DOHH2 (cell line): Measurements from ENCODE around the gene GADD45A.

Experiments
- H3F3A ChIP-seq: fragments of 200-600 bp; sonication (generic), shearing (Covaris generic); 2 replicates; pipeline ENCODE4 v1.6.0; 2016; ENCODE audit warnings: antibody characterized with exemption, mild to moderate bottlenecking; ENCODE audit not compliant: control insufficient read depth, insufficient read depth
- H3K27ac ChIP-seq: fragments of 200-600 bp; sonication (generic); 2 replicates; pipeline ENCODE4 v1.5.1; 2014; ENCODE audit warnings: low read depth, mild to moderate bottlenecking, low read length, moderate library complexity
- H3K27me3 ChIP-seq: fragments of 200-600 bp; sonication (generic); 2 replicates; pipeline ENCODE4 v1.6.1; 2014; ENCODE audit warnings: mild to moderate bottlenecking, low read length, mixed read lengths; ENCODE audit not compliant: control insufficient read depth
- H3K36me3 ChIP-seq: fragments of 200-600 bp; sonication (generic); 2 replicates; pipeline ENCODE4 v1.6.1; 2014; ENCODE audit warnings: mild to moderate bottlenecking, low read length, moderate library complexity, mixed read lengths; ENCODE audit not compliant: control insufficient read depth
- H3K4me1 ChIP-seq: fragments of 200-600 bp; sonication (generic); 2 replicates; pipeline ENCODE4 v1.6.1; 2014; ENCODE audit warnings: mild to moderate bottlenecking, low read length, mixed read lengths; ENCODE audit not compliant: control insufficient read depth
- H3K4me2 ChIP-seq: fragments of 200-600 bp; sonication (generic); 2 replicates; pipeline ENCODE4 v1.6.0; 2014; ENCODE audit warnings: mild to moderate bottlenecking, low read length, moderate library complexity
- H3K4me3 ChIP-seq: fragments of 200-600 bp; sonication (generic); 2 replicates; pipeline ENCODE4 v1.5.1; 2014; ENCODE audit warnings: mild to moderate bottlenecking, low read length, mixed read lengths
- H3K79me2 ChIP-seq: fragments of 200-600 bp; sonication (generic); 2 replicates; pipeline ENCODE4 v1.6.1; 2014; ENCODE audit warnings: mild to moderate bottlenecking, low read length, mixed read lengths; ENCODE audit not compliant: control insufficient read depth
- H3K9me2 ChIP-seq: fragments of 200-600 bp; sonication (generic); replicated peaks from 2 replicates; pipeline ENCODE4 v1.6.1; 2014; ENCODE audit warnings: mild to moderate bottlenecking, low read length, mixed read lengths; ENCODE audit not compliant: control insufficient read depth
- H3K9me3 ChIP-seq: fragments of 200-600 bp; sonication (generic); 2 replicates; pipeline ENCODE4 v1.6.1; 2014; ENCODE audit warnings: antibody characterized with exemption, low read length, mixed read lengths; ENCODE audit not compliant: control insufficient read depth, insufficient read depth
- H4K20me1 ChIP-seq: fragments of 200-600 bp; sonication (generic); 2 replicates; pipeline ENCODE4 v1.6.0; 2014; ENCODE audit warnings: low read depth, mild to moderate bottlenecking, antibody characterized with exemption, low read length, moderate library complexity; ENCODE audit not compliant: control insufficient read depth, insufficient read depth
- EZH2phosphoT487 ChIP-seq: fragments of 200-600 bp; sonication (generic); IDR thresholded peaks from 2 replicates; pipeline ENCODE4 v1.6.1; 2017; ENCODE audit warnings: borderline replicate concordance, mild to moderate bottlenecking, antibody characterized with exemption, low read length, moderate library complexity, mixed read lengths
- TF ChIP-seq, protein P1 (sequence below): fragments of 200-600 bp; sonication (generic); IDR thresholded peaks from one replicate; pipeline ENCODE4 v1.5.1; 2014; ENCODE audit warnings: antibody characterized with exemption, mild to moderate bottlenecking, low read depth, low read length; ENCODE audit not compliant: poor library complexity, severe bottlenecking

The GADD45A gene

DNA sequence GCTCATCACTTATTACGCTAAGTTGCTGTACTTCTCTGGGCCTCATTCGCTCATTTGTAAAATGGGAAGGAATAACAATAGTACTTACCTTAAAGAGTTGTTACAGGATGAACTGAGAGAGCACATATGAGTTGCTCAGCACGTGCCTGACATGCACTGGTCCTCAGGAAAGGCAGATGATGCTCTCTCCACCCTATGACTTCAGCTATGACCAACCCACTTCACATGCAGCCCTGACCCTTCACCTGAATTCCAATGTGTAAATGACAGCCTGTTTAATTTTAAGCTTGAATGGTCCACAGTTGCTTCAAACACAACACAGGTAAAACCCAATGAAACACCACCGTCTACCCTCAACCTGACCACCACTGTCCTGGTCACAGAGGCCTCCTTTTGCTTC is 32.9 kb downstream of the GADD45A start:
- TF ChIP-seq, protein P1, sequence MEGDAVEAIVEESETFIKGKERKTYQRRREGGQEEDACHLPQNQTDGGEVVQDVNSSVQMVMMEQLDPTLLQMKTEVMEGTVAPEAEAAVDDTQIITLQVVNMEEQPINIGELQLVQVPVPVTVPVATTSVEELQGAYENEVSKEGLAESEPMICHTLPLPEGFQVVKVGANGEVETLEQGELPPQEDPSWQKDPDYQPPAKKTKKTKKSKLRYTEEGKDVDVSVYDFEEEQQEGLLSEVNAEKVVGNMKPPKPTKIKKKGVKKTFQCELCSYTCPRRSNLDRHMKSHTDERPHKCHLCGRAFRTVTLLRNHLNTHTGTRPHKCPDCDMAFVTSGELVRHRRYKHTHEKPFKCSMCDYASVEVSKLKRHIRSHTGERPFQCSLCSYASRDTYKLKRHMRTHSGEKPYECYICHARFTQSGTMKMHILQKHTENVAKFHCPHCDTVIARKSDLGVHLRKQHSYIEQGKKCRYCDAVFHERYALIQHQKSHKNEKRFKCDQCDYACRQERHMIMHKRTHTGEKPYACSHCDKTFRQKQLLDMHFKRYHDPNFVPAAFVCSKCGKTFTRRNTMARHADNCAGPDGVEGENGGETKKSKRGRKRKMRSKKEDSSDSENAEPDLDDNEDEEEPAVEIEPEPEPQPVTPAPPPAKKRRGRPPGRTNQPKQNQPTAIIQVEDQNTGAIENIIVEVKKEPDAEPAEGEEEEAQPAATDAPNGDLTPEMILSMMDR = no peak
- TF ChIP-seq EZH2phosphoT487 = no peak
- Histone ChIP-seq H4K20me1 (no peaks in the 10 kb centered on the region), H3K27me3 (no peaks in the 10 kb centered on the region), H3K36me3 (no peaks in the 10 kb centered on the region), H3F3A (no peaks in the 10 kb centered on the region), H3K4me1 (peaks cover 22% of the 10 kb centered on the region), H3K4me2 (no peak overlapping the region), H3K4me3 (no peak overlapping the region), H3K9me3 (no peaks in the 10 kb centered on the region), H3K79me2 (no peaks in the 10 kb centered on the region), H3K9me2 (no peaks in the 10 kb centered on the region), H3K27ac (no peak overlapping the region)

DNA sequence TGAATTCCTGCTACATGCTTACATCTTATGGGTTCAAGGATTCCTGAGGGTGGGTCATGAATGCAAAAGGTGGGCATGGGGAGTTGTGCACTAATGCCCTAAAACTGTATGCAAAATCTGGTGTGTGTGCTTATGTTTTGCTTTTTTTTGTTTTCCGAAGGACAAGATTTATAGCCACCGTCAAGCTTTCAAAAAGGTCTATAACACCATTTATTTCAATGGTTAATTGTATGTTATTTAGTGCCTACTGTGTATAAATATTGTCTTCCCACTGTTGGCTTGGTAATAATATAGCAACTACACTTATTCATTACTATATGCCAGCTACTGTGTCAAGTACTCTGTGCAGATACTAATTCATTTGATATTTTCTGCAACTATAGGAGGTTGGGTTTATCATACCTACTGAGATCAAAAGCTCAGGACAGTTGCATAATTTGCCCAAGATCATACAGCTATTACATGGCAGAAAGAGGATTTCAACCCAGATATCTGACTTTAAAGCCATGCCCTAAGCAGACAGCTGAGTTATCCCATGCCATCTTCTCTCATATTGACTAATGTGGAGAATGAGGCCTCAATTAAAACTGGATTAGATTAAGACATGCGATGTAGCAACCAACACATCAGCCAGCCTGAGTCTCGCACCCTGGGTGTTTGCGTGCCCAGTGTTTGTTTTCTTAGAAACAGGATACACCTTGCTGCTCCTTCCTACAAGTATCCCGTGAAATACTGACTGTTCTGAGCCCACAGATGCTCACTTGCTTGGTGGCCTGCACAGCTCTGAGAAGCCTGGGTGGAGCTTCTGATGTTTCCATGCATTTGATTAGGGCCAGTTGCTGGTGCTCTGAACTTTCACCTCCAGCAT is 34.6 kb downstream of the GADD45A start:
- H3K9me2 ChIP-seq = no peaks in the 10 kb centered on the region
- H3K36me3 ChIP-seq = no peaks in the 10 kb centered on the region
- H3K4me3 ChIP-seq = no peak overlapping the region
- H3F3A ChIP-seq = no peaks in the 10 kb centered on the region
- no peak overlapping the region for H3K4me2 ChIP-seq
- H4K20me1 ChIP-seq = no peaks in the 10 kb centered on the region
- H3K4me1 ChIP-seq = peaks cover 10% of the 10 kb centered on the region
- TF ChIP-seq, protein P1 = no peak
- TF ChIP-seq EZH2phosphoT487 = no peak
- H3K27me3 ChIP-seq = no peaks in the 10 kb centered on the region
- no peaks in the 10 kb centered on the region for H3K79me2 ChIP-seq
- no peaks in the 10 kb centered on the region for H3K9me3 ChIP-seq
- H3K27ac ChIP-seq = no peak overlapping the region

DNA sequence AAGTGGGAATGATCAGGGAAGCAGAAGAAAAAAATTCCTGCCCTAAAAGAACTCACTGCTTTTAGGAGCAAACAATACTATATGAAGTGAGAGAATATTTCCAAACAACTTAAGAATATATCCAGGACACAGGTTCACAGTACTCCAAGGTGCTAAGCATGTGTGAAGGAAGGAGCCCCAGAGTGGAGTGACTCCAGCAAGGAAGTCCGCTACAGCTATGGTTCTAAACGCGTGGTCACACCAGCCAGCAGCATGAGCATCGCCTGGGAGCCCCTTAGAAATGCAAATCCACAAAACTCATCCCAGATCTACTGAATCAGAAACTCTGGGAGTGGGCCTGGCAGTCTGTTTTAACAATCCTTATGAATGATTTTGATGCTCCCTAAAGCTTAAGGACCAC is 36.1 kb downstream of the GADD45A start:
- no peak overlapping the region for H3K27ac ChIP-seq

More for the DNA sequence above, 36.1 kb downstream of the GADD45A start:
- Histone ChIP-seq H4K20me1 (no peaks in the 10 kb centered on the region), H3K4me1 (peaks cover 5% of the 10 kb centered on the region), H3K9me3 (no peaks in the 10 kb centered on the region), H3K9me2 (no peaks in the 10 kb centered on the region), H3F3A (no peaks in the 10 kb centered on the region), H3K27me3 (no peaks in the 10 kb centered on the region), H3K79me2 (no peaks in the 10 kb centered on the region), H3K4me2 (no peak overlapping the region), H3K4me3 (no peak overlapping the region), H3K36me3 (no peaks in the 10 kb centered on the region)
- TF ChIP-seq, protein P1 = no peak
- no peak for TF ChIP-seq EZH2phosphoT487
